Measurements from ENCODE around the gene MYO3B.

Gene MYO3B

DNA sequence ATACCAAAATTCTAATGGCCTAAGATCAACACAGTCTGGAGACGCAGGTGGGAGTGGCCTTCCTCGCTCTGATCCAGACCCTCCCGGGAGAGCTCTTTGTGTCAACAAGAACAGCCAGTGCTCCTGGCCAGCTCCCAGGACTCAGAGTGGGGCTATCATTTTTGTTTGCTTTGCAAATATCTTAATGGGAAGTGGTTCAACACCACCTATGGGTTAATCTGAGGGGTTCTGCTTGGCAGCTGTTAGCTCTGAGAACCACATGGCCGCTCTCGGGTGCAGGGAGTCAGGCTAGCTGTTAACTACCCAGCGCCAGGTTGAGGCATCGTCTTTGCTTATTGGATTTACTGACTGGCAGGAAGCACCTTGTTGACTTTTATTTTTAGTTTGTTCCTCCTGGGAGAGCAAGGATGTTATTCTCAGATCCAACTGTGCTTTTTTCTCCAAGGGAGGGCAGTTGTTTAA, 352.4 kb downstream of the MYO3B start:
- TF ChIP-seq, protein P1, sequence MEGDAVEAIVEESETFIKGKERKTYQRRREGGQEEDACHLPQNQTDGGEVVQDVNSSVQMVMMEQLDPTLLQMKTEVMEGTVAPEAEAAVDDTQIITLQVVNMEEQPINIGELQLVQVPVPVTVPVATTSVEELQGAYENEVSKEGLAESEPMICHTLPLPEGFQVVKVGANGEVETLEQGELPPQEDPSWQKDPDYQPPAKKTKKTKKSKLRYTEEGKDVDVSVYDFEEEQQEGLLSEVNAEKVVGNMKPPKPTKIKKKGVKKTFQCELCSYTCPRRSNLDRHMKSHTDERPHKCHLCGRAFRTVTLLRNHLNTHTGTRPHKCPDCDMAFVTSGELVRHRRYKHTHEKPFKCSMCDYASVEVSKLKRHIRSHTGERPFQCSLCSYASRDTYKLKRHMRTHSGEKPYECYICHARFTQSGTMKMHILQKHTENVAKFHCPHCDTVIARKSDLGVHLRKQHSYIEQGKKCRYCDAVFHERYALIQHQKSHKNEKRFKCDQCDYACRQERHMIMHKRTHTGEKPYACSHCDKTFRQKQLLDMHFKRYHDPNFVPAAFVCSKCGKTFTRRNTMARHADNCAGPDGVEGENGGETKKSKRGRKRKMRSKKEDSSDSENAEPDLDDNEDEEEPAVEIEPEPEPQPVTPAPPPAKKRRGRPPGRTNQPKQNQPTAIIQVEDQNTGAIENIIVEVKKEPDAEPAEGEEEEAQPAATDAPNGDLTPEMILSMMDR (IDR thresholded peaks at IDR 0.05; ENCODE audit: low read depth, low read length): no peak
- Histone ChIP-seq H3K27me3 (ENCODE audit: insufficient read depth, low read depth, severe bottlenecking) (no peaks in the 10 kb centered on the region), H3K9me3 (ENCODE audit: severe bottlenecking) (no peaks in the 10 kb centered on the region), H3K27ac (peak overlapping the region; percentile 17; the same call in 1 of the 2 replicates), H3K4me3 (ENCODE audit: low read depth, low read length) (peak overlapping the region; percentile 14; the same call in 1 of the 2 replicates), H3K36me3 (no peaks in the 10 kb centered on the region)
- DNase-seq: peak; percentile 45

DNA sequence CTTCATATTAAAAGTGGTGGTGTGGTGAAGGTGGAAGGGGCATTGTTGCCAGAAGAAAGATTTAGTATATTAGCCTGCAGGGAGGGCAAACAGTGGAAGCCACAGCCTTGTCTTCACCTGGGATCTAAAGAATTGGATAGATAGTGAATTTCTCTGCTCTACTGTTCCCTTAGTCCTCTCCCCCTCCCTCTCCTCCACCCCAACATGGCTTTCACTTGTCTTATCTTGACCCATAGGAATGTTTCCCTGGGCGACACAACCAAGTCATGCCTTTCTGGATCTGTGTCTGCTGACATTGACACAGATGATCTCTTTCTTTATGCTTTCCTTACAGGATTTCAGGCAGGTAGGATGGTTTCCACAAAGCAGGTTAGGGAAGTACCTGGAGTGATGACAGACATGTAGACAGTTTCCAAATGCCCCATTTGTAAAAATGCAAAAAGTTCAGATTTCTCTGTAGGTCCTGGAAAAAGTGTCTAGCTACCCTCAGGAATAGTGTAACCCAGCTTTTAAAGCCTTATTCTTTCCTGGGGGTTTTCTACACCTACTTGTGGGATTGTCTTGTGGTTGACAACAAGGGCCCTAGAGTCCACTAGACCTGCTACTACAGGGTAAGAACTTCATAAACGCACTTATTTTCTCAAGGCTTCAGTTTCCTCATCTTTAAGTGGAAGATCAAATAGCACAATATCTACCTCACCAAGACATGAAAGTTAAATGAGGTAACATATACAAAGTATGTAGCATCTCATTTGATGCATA, 353.0 kb downstream of the MYO3B start:
- no peak overlapping the region for H3K4me3 ChIP-seq (ENCODE audit: low read depth, low read length)

DNA sequence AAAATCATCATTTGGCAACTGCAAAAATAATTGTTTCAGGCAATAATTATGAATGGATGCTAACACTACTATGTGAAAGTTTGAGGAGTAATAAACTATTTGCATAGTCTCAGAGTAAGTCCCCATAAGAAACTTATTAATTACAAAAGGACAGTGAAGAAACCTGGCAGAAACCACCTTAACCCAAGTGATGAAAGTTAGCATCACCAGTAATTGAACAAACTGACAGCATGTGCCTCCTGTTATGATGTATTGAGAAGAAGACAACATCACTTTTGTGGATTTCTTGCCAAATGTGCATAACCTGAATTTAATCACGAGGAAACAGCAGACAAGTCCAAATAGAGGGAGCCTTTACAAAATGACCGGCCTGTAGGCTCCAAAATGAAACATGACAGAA, 353.9 kb downstream of the MYO3B start:
- Histone ChIP-seq H3K27ac (no peak overlapping the region), H3K4me3 (ENCODE audit: low read depth, low read length) (no peak overlapping the region), H3K27me3 (ENCODE audit: insufficient read depth, low read depth, severe bottlenecking) (no peaks in the 10 kb centered on the region), H3K36me3 (no peaks in the 10 kb centered on the region), H3K9me3 (ENCODE audit: severe bottlenecking) (no peaks in the 10 kb centered on the region)
- no peak for DNase-seq
- TF ChIP-seq, protein P1 (IDR thresholded peaks at IDR 0.05; ENCODE audit: low read depth, low read length): no peak

More for the DNA sequence above, 353.0 kb downstream of the MYO3B start:
- H3K27me3 ChIP-seq (ENCODE audit: insufficient read depth, low read depth, severe bottlenecking): no peaks in the 10 kb centered on the region
- no peaks in the 10 kb centered on the region for H3K9me3 ChIP-seq (ENCODE audit: severe bottlenecking)
- TF ChIP-seq, protein P1 (IDR thresholded peaks at IDR 0.05; ENCODE audit: low read depth, low read length): no peak
- H3K36me3 ChIP-seq: no peaks in the 10 kb centered on the region
- no peak overlapping the region for H3K27ac ChIP-seq
- DNase-seq: no peak

DNA sequence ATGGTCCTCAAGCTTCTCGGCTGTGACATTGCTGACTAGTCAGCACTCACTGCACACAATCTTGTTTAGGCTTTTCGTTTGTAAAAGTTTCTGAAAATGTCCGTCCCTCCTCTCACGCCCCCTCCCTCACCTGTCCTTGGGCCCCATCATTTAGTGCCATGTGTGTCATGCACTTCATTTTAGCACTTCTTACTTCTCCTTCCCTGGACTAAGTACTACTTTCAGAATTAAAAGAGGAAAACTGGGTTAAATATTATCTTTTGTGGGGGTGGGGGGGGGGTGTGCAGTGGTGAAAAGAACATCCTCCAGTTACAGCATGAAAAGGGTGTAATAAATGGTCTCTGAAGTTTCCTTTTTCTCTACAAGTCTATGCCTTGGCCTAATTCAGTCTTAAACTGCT, 355.2 kb downstream of the MYO3B start:
- TF ChIP-seq, protein P1 (IDR thresholded peaks at IDR 0.05; ENCODE audit: low read depth, low read length): no peak
- Histone ChIP-seq H3K27ac (no peak overlapping the region), H3K4me3 (ENCODE audit: low read depth, low read length) (no peak overlapping the region), H3K36me3 (no peaks in the 10 kb centered on the region), H3K27me3 (ENCODE audit: insufficient read depth, low read depth, severe bottlenecking) (no peaks in the 10 kb centered on the region), H3K9me3 (ENCODE audit: severe bottlenecking) (no peaks in the 10 kb centered on the region)
- DNase-seq: no peak

DNA sequence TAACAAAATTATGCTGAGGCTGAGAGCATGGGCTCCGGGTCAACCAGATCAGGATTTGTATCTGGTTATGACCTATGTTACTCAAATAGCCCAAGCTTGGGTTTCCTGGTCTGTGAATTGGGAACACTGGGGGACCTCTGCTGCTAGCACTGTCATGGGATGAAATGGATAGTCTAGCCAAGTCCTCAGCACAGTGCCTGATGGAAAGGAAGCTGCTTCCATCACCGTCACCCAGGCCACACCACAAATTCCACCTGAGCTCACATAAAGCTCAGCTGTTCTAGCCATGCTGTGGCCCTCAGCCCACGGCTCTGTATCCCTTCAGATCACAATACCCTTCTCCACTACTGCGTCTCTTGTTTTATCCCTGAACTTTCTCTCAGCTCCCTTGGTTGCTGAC, 357.6 kb downstream of the MYO3B start:
- no peaks in the 10 kb centered on the region for H3K27me3 ChIP-seq (ENCODE audit: insufficient read depth, low read depth, severe bottlenecking)
- H3K27ac ChIP-seq: no peak overlapping the region
- no peaks in the 10 kb centered on the region for H3K9me3 ChIP-seq (ENCODE audit: severe bottlenecking)
- H3K4me3 ChIP-seq (ENCODE audit: low read depth, low read length): no peak overlapping the region
- no peak for DNase-seq
- H3K36me3 ChIP-seq: no peaks in the 10 kb centered on the region
- TF ChIP-seq, protein P1 (IDR thresholded peaks at IDR 0.05; ENCODE audit: low read depth, low read length): no peak
